ENCODE measurements around the gene TSHZ2.

DNA sequence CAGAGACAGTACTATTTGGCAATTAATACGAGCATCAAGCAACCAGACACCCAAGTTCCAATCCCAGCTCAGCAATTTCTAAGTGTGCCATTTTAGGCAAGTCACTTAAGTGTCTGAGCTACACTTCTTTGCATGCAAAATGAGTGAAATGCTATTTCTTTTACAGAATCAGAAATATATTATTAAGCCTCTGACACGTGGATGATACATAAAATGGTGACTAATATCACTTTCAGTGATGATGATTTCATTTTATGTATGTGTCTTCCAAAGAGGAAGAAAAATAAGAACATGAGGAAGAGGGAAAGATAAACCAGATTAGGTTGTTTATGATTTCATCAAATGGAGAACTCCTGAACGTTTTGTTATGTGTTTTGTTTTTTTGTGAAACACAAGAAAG is 158.6 kb downstream of the TSHZ2 start:
- TF ChIP-seq, protein P1, sequence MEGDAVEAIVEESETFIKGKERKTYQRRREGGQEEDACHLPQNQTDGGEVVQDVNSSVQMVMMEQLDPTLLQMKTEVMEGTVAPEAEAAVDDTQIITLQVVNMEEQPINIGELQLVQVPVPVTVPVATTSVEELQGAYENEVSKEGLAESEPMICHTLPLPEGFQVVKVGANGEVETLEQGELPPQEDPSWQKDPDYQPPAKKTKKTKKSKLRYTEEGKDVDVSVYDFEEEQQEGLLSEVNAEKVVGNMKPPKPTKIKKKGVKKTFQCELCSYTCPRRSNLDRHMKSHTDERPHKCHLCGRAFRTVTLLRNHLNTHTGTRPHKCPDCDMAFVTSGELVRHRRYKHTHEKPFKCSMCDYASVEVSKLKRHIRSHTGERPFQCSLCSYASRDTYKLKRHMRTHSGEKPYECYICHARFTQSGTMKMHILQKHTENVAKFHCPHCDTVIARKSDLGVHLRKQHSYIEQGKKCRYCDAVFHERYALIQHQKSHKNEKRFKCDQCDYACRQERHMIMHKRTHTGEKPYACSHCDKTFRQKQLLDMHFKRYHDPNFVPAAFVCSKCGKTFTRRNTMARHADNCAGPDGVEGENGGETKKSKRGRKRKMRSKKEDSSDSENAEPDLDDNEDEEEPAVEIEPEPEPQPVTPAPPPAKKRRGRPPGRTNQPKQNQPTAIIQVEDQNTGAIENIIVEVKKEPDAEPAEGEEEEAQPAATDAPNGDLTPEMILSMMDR (IDR thresholded peaks at IDR 0.05), result no peak
- no peak for TF ChIP-seq POLR2A (IDR thresholded peaks at IDR 0.05)
